Measurements from ENCODE around the gene PCNX2.

PCNX2 gene

GRCh38 chr1:232937741-232938375, 357.7 kb downstream of the PCNX2 start:
- H3K4me2 ChIP-seq (ENCODE audit: low read depth, low read length, poor library complexity, severe bottlenecking) = no peak overlapping the region
- no peaks in the 10 kb centered on the region for H4K20me1 ChIP-seq (ENCODE audit: low read depth, low read length)
- no peaks in the 10 kb centered on the region for H3K36me3 ChIP-seq (ENCODE audit: low read length)
- TF ChIP-seq EZH2phosphoT487 (conservative IDR thresholded peaks at IDR 0.05; ENCODE audit: low read length) (no peak), CTCF (IDR thresholded peaks at IDR 0.05; ENCODE audit: insufficient read depth, low read length, poor library complexity, severe bottlenecking) (no peak)
- H3F3A ChIP-seq (ENCODE audit: insufficient read depth) = no peaks in the 10 kb centered on the region
- no peaks in the 10 kb centered on the region for H3K79me2 ChIP-seq (ENCODE audit: insufficient read depth, low read length)
- no peak overlapping the region for H3K27ac ChIP-seq (ENCODE audit: low read depth, low read length)
- no peak overlapping the region for H2AFZ ChIP-seq (ENCODE audit: low read depth, low read length, severe bottlenecking)
- H3K9me2 ChIP-seq (replicated peaks; ENCODE audit: insufficient read depth, low read length) = no peaks in the 10 kb centered on the region
- H3K4me3 ChIP-seq (ENCODE audit: insufficient read depth, low read length, poor library complexity, severe bottlenecking) = no peak overlapping the region
- no peaks in the 10 kb centered on the region for H3K9me3 ChIP-seq (ENCODE audit: insufficient read depth, low read length)
- no peak overlapping the region for H3K9ac ChIP-seq (ENCODE audit: low read length)
- H3K27me3 ChIP-seq (ENCODE audit: low read length) = no peaks in the 10 kb centered on the region

- Histone ChIP-seq H3K9ac (ENCODE audit: low read length) (no peak overlapping the region), H3F3A (ENCODE audit: insufficient read depth) (no peaks in the 10 kb centered on the region), H3K27ac (ENCODE audit: low read depth, low read length) (no peak overlapping the region), H3K27me3 (ENCODE audit: low read length) (no peaks in the 10 kb centered on the region), H4K20me1 (ENCODE audit: low read depth, low read length) (no peaks in the 10 kb centered on the region), H2AFZ (ENCODE audit: low read depth, low read length, severe bottlenecking) (no peak overlapping the region), H3K79me2 (ENCODE audit: insufficient read depth, low read length) (no peaks in the 10 kb centered on the region), H3K9me3 (ENCODE audit: insufficient read depth, low read length) (no peaks in the 10 kb centered on the region), H3K4me3 (ENCODE audit: insufficient read depth, low read length, poor library complexity, severe bottlenecking) (no peak overlapping the region), H3K9me2 (replicated peaks; ENCODE audit: insufficient read depth, low read length) (no peaks in the 10 kb centered on the region), H3K4me2 (ENCODE audit: low read depth, low read length, poor library complexity, severe bottlenecking) (no peak overlapping the region), H3K36me3 (ENCODE audit: low read length) (no peaks in the 10 kb centered on the region)
- TF ChIP-seq EZH2phosphoT487 (conservative IDR thresholded peaks at IDR 0.05; ENCODE audit: low read length) = no peak
- TF ChIP-seq CTCF (IDR thresholded peaks at IDR 0.05; ENCODE audit: insufficient read depth, low read length, poor library complexity, severe bottlenecking) = no peak
These were observed 358.6 kb downstream of the PCNX2 start for GRCh38 chr1:232936941-232937340.
